ENCODE results near the gene CNTNAP2. TPM values are rescaled to one million over a fixed set of nuclear protein-coding genes. Genes with fewer than 3 reads are reported as not detected.

The CNTNAP2 gene
- total RNA-seq, 1 donor from 2014 or later = 0.59 TPM

DNA sequence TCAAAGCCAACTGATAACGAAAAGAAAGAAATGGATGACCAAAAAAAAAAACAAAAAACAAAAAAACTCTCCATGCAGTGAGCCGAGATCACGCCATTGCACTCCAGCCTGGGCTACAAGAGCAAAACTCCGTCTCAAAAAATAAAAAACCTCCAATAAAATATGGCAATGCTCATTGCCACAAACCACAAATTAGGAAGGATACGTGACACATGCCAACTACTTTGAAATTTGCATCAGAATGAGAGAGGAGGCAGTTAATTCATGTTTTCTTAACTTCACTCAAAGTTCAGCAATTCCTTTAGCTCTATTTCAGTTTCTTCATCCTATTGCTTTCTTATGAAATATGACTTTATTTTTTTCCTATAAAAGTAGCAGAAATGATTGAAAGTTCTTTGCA, 2075.9 kb downstream of the CNTNAP2 start:
- intact Hi-C loops (cut with DNase I) = no loop called here
- ATAC-seq = no peak
- no peak for TF ChIP-seq CTCF (IDR thresholded peaks at IDR 0.05)
- Histone ChIP-seq H3K9me3 (no peaks in the 10 kb centered on the region), H3K36me3 (no peaks in the 10 kb centered on the region), H3K27me3 (ENCODE audit: low read depth) (no peaks in the 10 kb centered on the region), H3K4me3 (no peak overlapping the region), H3K4me1 (no peaks in the 10 kb centered on the region), H3K27ac (no peak overlapping the region)
- no peak for DNase-seq

- no peak for TF ChIP-seq CTCF (IDR thresholded peaks at IDR 0.05)
- ATAC-seq (no peak), DNase-seq (no peak)
- Histone ChIP-seq H3K4me1 (no peaks in the 10 kb centered on the region), H3K36me3 (no peaks in the 10 kb centered on the region), H3K4me3 (no peak overlapping the region), H3K9me3 (no peaks in the 10 kb centered on the region), H3K27me3 (ENCODE audit: low read depth) (no peaks in the 10 kb centered on the region), H3K27ac (no peak overlapping the region)
- intact Hi-C loops (cut with DNase I) = no loop called here
These were observed 2085.4 kb downstream of the CNTNAP2 start for GRCh38 chr7:148201992-148202391.

- ATAC-seq = peak; percentile 86 to 89
- intact Hi-C loops (cut with DNase I) = no loop called here
- no peaks in the 10 kb centered on the region for H3K4me1 ChIP-seq
- no peak for TF ChIP-seq CTCF (IDR thresholded peaks at IDR 0.05)
- H3K36me3 ChIP-seq = no peaks in the 10 kb centered on the region
- no peak for DNase-seq
- H3K4me3 ChIP-seq = no peak overlapping the region
- H3K9me3 ChIP-seq = no peaks in the 10 kb centered on the region
- H3K27me3 ChIP-seq (ENCODE audit: low read depth) = no peaks in the 10 kb centered on the region
- no peak overlapping the region for H3K27ac ChIP-seq
These were observed 2088.2 kb downstream of the CNTNAP2 start for GRCh38 chr7:148204639-148205304.

- Histone ChIP-seq H3K27me3 (ENCODE audit: low read depth) (no peaks in the 10 kb centered on the region), H3K36me3 (no peaks in the 10 kb centered on the region), H3K4me3 (no peak overlapping the region), H3K27ac (no peak overlapping the region), H3K9me3 (no peaks in the 10 kb centered on the region), H3K4me1 (peaks cover 8% of the 10 kb centered on the region)
- intact Hi-C loops (cut with DNase I) = no loop called here
- TF ChIP-seq CTCF (IDR thresholded peaks at IDR 0.05) = no peak
- ATAC-seq (no peak), DNase-seq (no peak)
These were observed 2093.1 kb downstream of the CNTNAP2 start for GRCh38 chr7:148209643-148210190.

DNA sequence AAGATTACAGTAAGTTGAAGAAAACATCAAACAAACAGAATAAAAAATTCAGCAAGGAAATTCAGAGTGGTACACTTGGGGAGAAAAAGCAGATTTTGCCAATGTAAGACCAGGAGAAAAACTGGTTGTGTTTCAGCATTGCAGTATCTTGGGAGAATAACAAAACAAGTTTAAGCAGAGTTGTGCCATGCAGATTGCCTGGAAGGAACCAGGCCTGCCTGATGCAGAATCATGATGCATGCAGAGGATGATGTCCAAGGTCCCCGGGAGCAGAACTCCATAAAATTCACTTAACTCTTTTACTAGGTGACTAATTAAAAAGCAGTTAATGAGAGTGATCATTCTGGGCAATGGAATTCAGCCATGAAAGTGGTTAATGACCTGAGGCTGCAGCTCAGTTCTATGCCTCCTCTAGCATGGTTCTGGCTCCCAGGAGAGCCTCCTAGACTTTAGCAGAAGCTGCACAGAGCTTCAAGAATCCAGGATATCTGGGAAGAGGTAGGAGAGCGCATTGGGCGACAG, 2094.3 kb downstream of the CNTNAP2 start:
- no peak for DNase-seq
- TF ChIP-seq CTCF (IDR thresholded peaks at IDR 0.05) = no peak
- Histone ChIP-seq H3K4me3 (no peak overlapping the region), H3K4me1 (peaks cover 8% of the 10 kb centered on the region), H3K27ac (no peak overlapping the region), H3K27me3 (ENCODE audit: low read depth) (no peaks in the 10 kb centered on the region), H3K9me3 (no peaks in the 10 kb centered on the region), H3K36me3 (no peaks in the 10 kb centered on the region)
- ATAC-seq = no peak
- intact Hi-C loops (cut with DNase I) = no loop called here

All from lower lobe of right lung (tissue), 2 donors.